Nucleus accumbens (tissue), 56 donors: Measurements from ENCODE around the gene MMP17.
"Not testable (repeated sequence)": the region's sequence is repeated elsewhere in the genome, so short reads cannot be mapped to it uniquely, and the experiment has no call there.

ENCODE experiments used
- DNase-seq, 56 donors: peaks; one replicate each; lab custom pipeline; 2025; lab: John Stamatoyannopoulos, UW

The MMP17 gene

DNA sequence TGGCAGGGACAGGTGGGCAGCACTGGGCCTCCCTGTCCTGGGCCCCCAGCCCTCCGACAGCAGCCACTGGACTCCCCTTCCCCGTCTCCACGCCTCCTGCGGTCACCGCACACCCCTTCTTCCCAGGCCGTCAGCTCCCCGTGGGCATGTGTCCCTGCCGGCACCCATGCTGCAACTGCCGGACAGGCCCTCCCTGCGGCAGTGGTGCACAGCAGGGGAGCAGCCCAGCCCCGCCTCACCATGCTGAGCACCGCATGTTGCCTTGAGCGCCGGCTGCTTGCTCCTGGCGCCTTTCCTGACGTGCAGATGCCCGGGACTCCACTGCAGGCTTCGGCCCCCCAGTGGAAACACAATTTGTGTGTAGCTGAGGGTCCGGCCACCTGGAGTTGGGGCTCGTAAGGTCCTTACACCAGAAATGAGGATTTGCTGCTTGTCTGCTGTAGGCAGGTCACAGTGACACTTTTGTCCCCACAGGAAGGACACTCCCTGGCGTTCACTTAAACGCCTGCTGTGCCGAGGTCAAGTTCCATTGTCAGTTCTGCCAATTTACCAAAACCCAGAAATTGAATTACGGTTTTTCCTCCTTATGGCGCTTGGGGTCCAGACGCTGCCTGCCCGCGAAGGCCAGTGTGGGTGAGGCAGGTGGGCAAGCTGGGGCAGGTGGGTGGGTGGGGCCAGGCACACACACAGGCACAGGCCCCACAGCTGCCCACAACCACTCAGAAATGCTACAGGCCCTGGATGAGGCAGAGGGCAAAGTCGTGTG lies 28.2 kb upstream of the MMP17 start:
- no peak for DNase-seq

DNA sequence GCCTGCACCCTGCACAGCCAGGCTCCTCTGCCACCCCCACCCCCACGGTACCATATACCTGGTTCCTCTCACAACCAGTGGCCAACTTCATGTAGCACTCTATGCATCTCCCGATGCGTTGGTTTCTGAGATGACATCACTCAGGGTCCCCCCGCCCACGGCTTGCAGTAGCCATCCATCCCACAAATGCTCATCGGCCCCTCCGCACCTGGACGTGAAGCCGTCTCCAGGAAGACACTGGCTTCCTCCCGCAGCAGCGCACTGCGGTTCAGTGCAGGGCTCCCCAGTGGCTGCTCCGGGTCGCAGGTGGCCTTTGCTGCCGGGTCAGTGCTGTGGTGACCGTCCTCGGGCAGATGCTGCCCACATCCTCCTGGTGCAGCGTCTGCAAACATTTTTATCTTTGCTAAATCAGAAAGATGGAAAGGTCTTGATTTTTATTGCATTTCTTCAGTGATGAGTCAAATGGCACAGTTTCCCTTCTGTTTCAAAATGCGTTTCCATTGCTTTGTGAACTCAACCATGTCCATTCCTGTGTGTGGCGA lies 27.5 kb upstream of the MMP17 start:
- no peak for DNase-seq

DNA sequence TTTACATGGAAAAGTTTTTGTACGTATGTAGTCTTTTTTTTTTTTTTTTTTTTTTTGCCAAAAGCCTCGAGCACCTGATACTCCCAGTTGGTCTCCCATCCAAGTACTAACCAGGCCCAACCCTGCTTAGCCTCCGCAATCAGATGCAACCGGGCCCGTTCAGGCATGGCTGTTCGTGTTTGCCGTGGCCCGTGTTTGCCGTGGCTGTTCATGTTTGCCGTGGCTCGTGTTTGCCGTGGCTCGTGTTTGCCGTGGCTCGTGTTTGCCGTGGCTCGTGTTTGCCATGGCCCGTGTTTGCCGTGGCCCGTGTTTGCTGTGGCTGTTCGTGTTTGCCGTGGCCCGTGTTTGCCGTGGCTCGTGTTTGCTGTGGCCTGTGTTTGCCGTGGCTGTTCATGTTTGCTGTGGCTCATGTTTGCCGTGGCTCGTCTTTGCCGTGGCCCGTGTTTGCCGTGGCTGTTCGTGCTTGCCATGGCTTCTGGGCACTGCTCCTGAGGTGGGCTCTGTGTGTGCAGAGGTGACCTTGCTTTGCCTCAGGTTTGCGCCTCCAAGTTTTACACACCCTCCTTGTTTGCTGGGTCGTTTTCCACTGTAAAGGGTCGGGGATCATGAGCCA lies 26.8 kb upstream of the MMP17 start:
- DNase-seq = no peak

DNA sequence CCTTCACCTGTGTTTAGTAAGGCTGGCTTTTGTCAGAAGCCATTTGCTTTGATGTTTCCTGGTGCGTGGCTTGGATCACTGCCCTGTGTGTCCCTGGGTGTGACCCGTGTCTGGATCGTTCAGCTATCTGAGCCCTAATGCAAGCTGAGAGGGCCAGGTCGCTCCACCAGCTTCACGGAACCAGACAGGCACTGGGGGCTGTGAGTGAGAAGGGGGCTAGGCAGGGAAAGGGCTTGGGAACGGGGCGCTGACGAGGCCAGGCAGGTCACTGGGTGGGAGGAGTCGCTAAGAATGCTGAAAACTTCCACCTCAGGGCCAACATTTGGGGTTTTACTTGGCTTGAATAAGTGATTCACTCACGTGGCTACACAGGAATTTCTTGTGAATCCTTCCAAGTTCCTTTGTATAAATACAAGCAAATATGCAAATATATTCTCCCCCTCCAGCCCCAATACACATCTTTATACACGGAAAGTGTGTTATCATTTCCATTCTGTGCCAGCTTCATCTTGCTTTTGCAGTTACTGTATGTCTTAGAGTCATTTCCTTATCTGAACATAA lies 24.2 kb upstream of the MMP17 start:
- DNase-seq = no peak

DNA sequence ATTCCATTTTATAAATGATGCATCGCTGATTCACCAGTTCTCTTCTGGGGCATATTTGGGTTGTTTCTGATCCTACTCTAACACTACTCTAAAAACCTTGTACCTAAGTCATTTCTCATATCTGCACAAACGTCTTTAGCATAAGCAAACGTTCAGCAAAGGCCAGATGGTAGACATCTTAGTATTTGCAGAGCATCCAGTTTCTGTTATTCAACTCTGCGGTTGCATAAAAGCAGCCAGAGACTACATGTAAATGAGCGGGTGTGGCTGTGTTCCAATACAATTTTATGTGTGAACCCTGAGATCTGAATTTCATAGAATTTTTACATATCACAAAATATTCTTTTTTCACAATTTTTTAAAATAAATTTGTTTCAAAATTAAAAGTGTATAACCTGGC lies 22.8 kb upstream of the MMP17 start:
- DNase-seq = no peak

DNA sequence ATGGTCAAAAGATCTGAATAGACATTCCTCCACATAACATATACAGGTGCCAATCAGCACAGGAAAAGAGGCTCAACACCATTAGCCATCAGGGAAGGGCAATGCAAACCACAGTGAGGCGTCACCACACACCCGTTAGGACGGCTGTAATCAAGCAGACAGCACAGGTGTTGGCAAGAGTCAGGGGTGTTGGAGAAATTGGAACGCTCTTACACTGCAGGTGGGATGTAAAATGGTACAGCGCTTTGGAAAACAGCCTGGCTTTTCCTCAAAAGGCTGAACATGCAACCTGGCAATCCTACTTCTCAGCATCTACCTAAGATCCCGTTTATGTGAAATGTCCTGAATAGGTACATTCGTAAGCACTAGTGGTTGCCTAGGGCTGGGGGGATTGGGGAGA lies 21.5 kb upstream of the MMP17 start:
- DNase-seq = no peak

DNA sequence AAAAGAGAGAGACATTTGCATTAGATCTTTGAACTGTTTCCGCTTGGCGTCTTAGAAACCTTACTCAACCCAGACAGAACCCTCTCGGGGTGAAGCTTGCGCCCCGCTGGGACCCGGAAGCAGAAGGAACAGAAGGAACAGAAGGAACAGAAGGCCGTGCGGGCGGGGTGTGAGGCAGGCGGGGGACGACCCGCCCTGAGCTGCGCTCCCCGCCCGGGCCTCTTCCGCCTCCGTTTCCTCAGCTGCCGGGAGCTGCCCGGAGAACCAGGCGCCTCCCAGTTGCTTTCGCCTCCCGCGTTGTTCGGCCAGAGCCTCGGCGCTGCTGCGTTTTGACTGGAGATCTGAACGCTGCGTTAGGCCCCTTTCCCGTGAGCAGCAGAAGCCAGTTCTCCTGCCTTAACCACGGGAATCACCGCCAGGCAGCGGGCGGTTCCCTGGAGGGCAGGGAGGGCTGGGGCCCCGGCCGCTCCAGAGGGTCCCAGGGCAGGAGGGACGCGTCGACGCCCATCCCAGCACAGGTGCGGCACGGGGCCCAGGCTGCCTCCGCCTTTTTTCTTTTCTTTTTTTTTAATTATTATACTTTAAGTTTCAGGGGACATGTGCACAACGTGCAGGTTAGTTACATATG lies 19.3 kb upstream of the MMP17 start:
- DNase-seq = no peak

DNA sequence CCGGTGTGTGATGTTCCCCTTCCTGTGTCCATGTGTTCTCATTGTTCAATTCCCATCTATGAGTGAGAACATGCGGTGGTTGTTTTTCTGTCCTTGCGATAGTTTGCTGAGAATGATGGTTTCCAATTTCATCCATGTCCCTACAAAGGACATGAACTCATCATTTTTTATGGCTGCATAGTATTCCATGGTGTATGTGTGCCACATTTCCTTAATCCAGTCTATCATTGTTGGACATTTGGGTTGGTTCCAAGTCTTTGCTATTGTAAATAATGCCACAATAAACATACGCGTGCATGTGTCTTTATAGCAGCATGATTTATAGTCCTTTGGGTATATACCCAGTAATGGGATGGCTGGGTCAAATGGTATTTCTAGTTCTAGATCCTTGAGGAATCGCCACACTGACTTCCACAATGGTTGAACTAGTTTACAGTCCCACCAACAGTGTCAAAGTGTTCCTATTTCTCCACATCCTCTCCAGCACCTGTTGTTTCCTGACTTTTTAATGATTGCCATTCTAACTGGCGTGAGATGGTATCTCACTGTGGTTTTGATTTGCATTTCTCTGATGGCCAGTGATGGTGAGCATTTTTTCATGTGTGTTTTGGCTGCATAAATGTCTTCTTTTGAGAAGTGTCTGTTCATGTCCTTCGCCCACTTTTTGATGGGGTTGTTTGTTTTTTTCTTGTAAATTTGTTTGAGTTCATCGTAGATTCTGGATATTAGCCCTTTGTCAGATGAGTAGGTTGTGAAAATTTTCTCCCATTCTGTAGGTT lies 18.5 kb upstream of the MMP17 start:
- DNase-seq = not testable (repeated sequence)

DNA sequence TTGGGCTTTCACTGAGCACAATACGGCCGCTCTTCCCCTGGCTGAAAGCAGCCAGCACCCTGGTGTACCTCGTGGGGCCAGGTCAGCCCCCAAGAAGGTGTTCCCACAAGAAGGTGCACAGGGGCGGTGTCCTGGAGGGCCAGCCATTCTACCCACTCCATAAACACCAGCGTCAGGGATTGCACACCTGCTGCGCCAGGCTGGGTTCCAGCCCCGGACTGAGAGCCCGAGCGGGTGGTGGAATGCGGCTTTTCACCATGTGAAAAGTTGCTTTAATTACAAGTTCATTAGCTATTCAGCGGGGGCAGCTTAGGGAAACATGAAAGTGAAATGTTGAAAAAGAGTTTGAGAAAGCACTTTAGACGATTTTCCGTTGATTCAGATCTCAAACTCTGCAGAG lies 17.5 kb upstream of the MMP17 start:
- DNase-seq = no peak

DNA sequence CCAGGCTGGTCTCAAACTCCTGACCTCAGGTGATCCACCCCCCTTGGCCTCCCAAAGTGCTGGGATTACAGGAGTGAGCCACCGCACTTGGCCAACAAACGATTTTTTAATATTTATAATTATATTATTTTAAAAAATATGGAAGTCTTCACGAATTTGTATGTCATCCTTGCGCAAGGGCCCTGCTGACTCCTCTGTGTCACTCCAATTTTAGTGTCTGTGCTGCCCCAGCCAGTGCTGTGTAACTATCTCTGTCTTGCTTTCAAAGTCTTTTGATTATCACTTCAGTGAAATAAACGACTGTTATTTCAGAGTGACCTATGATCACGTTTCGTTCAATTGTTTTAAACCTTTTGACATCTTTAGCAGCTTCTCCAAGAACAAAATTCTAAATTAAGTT lies 13.1 kb upstream of the MMP17 start:
- DNase-seq = no peak

DNA sequence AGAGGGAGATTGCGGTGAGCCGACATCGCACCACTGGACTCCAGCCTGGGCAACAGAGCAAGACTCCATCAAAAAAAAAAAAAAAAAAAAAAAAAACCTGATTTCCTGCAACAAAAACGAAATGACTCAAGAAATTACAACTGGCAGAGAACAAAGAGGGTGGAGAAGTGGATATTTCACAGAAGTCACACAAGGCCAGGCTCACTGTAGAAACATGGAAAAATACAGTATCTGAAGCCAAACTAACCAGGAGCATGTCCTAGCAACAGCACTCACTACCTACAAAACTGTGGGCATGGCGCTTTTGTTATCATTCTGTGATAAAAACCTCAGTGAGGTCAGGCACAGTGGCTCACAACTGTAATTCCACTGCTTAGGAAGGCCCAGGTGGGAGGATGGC lies 11.7 kb upstream of the MMP17 start:
- no peak for DNase-seq

DNA sequence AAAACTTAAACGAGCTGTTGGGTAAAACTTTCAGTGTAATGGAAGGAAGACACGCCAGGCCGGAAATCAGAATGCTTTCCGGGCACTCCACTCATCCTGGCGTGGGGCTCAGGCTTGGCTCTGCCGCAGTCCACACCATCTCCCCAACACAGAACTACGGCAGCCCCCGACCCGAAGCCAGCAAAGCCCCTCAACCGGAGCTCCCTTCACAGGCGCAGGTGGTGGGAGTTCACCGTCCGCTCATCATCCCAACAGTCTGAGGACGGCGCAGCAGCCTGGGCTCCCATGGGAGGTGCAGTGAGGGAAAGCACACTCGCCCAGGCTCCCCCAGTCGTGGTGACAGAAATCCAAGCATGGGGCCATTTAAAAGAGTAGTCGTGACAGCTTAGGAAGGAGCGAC lies 11.0 kb upstream of the MMP17 start:
- DNase-seq = no peak

DNA sequence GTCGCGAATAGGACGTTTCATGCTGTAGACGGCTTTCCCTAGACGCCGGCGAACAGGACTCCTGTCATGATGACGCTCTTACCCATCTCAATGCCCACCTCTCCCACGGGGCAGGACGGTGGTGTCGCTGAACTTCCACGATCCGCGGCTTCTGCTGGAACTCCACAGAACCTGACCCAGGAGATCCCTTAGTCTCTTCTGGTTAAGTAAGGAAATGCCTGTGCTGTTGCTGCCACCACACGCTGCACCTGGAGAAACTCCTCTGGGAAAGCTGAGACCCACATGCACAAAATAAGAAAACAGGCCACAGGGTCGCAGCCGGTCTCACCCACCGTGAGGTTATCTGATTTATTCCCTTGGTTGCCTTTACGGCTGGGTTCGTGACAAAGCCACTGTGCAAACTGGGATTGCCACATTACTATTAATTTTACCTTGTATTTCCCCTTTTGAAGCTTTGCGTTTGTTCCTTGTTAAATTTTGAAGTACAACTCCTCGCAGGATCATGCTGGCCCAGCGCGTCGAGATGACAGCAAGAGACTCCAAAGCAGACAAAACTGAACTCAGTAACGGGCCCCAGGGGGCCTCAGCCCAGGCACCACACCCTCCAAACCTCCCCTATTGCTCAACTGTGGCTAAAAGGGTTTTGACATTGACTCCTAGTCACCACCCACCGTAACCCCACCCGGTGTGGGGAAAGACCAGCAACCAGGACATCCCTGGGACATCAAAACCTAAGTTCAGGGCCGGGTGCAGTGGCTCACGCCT lies 9.2 kb upstream of the MMP17 start:
- no peak for DNase-seq

DNA sequence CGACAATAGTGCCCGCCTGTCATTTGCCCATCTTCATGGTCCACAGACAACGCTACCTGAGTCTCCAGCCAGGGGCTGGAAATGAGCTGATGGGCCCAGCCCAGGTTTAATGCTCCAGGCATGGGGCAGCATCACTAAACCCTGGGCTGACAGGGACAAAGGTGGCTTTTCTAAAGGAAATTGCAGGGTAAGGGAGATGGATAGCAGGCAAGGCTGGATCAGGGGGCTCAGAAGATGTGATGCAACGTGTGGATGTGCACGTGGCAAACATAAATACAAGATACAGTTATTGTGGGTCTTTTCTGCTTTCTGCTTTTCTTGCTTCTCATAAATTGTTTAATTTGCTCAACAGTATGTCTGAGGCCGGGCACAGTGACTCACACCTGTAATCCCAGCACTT lies 3.7 kb upstream of the MMP17 start:
- no peak for DNase-seq

DNA sequence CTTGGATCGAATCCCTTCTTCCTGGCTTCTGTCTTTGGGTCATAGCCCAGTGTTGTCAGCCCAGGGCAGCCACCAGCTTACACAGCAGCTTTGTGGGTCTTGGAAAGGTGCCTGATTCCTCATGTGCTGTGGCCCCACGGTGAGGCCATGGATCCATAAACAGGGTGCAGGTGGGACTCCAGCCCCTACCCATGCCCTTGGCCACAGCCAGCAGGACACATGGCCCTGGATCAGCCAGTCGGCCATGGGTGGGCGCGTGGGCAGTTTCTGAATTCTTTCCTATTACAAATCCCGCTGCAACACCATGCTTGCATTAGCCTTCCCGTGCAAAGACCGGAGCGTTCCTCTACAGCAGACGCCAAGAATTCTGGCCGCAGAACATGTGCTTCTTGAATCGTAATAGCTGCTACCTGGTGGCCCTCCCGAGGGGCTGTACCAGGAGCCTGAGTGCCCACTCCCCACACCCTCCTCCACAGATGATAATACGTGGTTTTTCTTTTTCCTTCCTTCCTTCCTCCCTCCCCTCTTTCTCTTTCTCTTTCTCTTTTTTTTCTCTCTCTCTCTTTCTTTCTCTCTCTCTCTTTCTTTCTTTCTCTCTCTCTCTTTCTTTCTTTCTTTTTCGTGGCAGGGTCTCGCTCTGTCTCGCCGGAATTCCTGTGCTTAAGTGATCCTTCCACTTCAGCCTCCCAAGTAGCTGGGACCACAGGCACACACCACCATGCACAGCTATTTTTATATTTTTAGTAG lies 2.9 kb upstream of the MMP17 start:
- DNase-seq = peak in 12 of 56 donors; percentile 12 to 63 (median 34)

DNA sequence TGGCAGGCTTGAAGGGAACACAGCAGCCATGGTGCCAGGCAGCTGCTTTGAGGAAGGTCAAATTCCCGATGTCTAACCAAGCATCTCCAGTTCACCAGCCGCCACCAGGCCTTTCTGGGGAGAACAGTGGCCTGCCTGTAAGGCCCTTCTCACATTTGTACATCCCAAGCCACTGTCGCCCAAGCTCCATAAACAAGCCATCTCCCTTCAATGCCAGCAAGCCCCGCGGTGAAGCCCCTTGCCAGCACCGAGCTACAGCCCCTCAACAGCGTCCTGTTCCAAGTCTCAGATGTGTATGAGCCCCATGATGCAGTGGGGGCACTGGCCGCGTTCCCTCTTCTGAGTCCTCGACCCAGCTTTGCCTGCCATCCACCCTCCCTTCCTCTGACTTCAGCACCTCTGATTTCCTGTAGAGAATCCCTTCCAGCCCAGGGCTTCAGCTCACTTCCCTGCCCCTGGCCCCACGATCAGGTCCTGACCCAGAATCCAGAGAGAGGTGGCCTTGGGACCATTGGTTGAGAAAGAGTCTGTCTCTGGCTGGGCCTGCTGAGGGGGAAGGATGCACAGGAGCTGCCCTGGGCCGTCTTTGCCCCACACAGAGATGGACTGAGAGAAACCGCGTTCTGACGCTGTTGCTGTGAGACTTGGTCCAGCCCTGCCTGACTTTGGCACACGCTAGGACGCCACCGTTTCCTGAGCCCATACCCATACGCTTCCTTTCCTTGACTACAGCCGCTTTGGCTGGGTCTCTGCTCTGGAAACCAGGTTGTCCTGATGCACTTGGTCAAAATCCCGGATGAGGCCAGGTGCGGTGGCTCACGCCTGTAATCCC lies 1.9 kb upstream of the MMP17 start:
- no peak for DNase-seq

DNA sequence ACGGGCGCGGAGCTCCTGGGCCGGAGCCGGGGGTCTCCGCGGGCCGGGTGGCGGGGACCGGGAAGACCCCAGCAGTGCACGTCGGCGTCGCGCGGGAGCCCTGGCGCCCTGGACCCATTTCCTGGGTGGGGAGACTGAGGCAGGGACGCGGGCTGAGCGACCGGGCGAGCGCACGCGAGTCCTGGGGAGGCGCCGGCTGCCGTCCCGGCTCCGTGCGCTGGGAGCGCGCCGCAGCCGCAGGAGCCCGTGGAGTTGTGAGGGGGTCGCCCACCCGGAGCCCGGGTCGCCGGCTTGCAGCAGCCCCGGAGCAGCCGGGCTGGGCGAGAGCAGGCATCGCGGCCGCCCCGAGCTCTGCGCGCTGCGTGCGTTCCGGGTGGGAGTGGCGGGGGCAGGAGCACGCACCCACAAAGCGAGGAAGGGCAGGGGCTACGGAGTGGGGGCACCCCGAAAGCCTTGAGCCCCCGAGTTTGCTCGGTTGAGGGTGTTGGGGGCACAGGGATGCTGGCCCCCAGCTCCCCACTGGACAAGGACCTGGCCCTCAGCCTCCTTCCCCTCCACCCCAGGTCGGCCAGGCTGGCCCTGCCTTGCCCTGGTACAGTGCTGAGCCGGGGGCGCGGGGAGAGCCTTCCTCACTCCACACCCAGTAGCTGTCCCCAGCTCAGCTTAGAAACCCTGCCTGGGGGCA lies 620 bp downstream of the MMP17 start:
- peak in 1 of 56 donors; percentile 31 for DNase-seq

DNA sequence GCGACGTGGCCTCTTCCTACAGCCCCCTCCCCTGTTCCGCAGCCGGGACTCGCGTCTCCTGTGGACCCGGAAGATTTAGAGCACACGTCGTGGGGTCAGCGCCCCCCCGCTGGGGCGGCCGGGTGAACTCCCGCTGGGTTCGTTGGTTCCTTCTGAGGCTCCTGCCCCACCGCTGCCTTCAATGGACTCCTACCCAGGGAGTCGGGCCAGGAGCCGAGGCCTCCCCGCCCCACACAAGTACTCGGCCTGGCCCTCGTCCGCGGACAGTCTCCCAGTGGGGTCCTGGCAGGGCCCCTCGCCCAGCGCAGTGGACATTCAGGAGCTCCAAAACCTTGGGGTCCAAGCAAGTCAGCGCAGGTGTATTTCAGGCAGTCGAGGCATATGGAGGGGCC lies 1.2 kb downstream of the MMP17 start:
- peak in 3 of 56 donors; percentile 25 to 49 (median 33) for DNase-seq
